HEK293T (cell line): ENCODE measurements around the gene OR4D1.

ENCODE experiments used
- CTCF ChIA-PET: fragments of 350-600 bp; formaldehyde crosslinking; extraction: SDS; loops from one replicate; lab custom pipeline; 2021; ENCODE audit warnings: antibody characterized with exemption, inconsistent platforms; lab: Yijun Ruan, JAX
- POLR2A ChIA-PET: fragments of 350-600 bp; formaldehyde crosslinking; extraction: SDS; loops from one replicate; lab custom pipeline; 2020; ENCODE audit warnings: antibody characterized with exemption, inconsistent platforms; lab: Yijun Ruan, JAX
- DNase-seq: peaks from one replicate; pipeline ENCODE4 v3.0.0; 2012; ENCODE audit warnings: mixed read lengths; ENCODE audit errors: extremely low spot score
- ARNT ChIP-seq: fragments of 450-650 bp; IDR thresholded peaks from 2 replicates; pipeline ENCODE4 v1.6.1; 2017; ENCODE audit warnings: mild to moderate bottlenecking
- BHLHE40 ChIP-seq: fragments of 450-650 bp; IDR thresholded peaks from 2 replicates; pipeline ENCODE4 v1.6.1; 2016; ENCODE audit warnings: mild to moderate bottlenecking, moderate library complexity, borderline replicate concordance
- CTBP1 ChIP-seq: fragments of 450-650 bp; IDR thresholded peaks from 2 replicates; pipeline ENCODE4 v1.6.1; 2016; ENCODE audit warnings: borderline replicate concordance
- ELF4 ChIP-seq: fragments of 450-650 bp; IDR thresholded peaks from 2 replicates; pipeline ENCODE4 v1.6.1; 2017; ENCODE audit warnings: antibody characterized with exemption
- FOXA1 ChIP-seq: fragments of 450-650 bp; IDR thresholded peaks from 2 replicates; pipeline ENCODE4 v1.6.1; 2016; ENCODE audit warnings: mild to moderate bottlenecking
- FOXK2 ChIP-seq: fragments of 450-650 bp; IDR thresholded peaks from 2 replicates; pipeline ENCODE4 v1.6.1; 2016; ENCODE audit warnings: mild to moderate bottlenecking
- FOXM1 ChIP-seq: fragments of 450-650 bp; IDR thresholded peaks from 2 replicates; pipeline ENCODE4 v1.6.1; 2017; ENCODE audit warnings: mild to moderate bottlenecking, borderline replicate concordance
- HDGF ChIP-seq: fragments of 450-650 bp; IDR thresholded peaks from 2 replicates; pipeline ENCODE4 v1.6.1; 2017; ENCODE audit warnings: antibody characterized with exemption, borderline replicate concordance
- L3MBTL2 ChIP-seq: fragments of 450-650 bp; conservative IDR thresholded peaks from 2 replicates; pipeline ENCODE4 v1.6.1; 2016; ENCODE audit warnings: mild to moderate bottlenecking
- LEF1 ChIP-seq: fragments of 450-650 bp; IDR thresholded peaks from 2 replicates; pipeline ENCODE4 v1.6.1; 2017; ENCODE audit warnings: mild to moderate bottlenecking, borderline replicate concordance
- NFRKB ChIP-seq: fragments of 450-650 bp; IDR thresholded peaks from 2 replicates; pipeline ENCODE4 v1.6.1; 2016; ENCODE audit warnings: mild to moderate bottlenecking, moderate library complexity
- SP1 ChIP-seq: fragments of 450-650 bp; IDR thresholded peaks from 2 replicates; pipeline ENCODE4 v1.6.1; 2017
- SUZ12 ChIP-seq: fragments of 450-650 bp; IDR thresholded peaks from 2 replicates; pipeline ENCODE4 v1.6.1; 2016; ENCODE audit warnings: mild to moderate bottlenecking
- TARDBP ChIP-seq: fragments of 450-650 bp; IDR thresholded peaks from 2 replicates; pipeline ENCODE4 v1.6.1; 2016
- ZNF384 ChIP-seq: fragments of 450-650 bp; IDR thresholded peaks from 2 replicates; pipeline ENCODE4 v1.6.1; 2016
- TF ChIP-seq, protein P1 (sequence below): fragments of 450-650 bp; IDR thresholded peaks from 2 replicates; pipeline ENCODE4 v1.6.1; 2016

OR4D1 gene

DNA sequence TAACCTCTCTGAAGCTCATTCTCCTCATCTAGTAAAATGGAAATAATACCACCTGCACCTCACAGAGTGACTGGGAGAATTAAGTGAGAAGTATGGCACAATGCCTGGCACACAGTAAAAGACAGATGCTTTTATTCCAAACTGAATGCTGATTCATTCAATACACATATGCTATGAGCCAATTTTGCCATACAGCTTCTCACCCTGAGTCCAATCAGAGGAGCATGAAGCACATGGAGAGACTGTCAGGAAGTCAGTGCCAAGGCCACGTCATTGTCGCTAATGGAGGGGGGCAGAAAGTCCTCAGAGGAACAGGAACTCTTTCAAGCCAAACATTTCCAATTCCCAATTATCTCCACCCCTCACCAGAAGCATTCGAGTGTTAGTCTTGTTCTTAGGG lies 59.3 kb downstream of the OR4D1 start:
- ChIA-PET CTCF (no interaction called here), POLR2A (no interaction called here)
- no peak for DNase-seq
- TF ChIP-seq SUZ12, result no peak
- TF ChIP-seq BHLHE40, result no peak
- TF ChIP-seq ARNT, result no peak
- no peak for TF ChIP-seq TARDBP
- TF ChIP-seq FOXK2, result no peak
- no peak for TF ChIP-seq FOXM1
- TF ChIP-seq ZNF384, result no peak
- no peak for TF ChIP-seq HDGF
- TF ChIP-seq FOXA1, result no peak
- no peak for TF ChIP-seq LEF1
- TF ChIP-seq, protein P1, sequence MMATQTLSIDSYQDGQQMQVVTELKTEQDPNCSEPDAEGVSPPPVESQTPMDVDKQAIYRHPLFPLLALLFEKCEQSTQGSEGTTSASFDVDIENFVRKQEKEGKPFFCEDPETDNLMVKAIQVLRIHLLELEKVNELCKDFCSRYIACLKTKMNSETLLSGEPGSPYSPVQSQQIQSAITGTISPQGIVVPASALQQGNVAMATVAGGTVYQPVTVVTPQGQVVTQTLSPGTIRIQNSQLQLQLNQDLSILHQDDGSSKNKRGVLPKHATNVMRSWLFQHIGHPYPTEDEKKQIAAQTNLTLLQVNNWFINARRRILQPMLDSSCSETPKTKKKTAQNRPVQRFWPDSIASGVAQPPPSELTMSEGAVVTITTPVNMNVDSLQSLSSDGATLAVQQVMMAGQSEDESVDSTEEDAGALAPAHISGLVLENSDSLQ, result no peak
- TF ChIP-seq ELF4, result no peak
- no peak for TF ChIP-seq NFRKB
- no peak for TF ChIP-seq CTBP1
- no peak for TF ChIP-seq SP1
- TF ChIP-seq L3MBTL2, result no peak

DNA sequence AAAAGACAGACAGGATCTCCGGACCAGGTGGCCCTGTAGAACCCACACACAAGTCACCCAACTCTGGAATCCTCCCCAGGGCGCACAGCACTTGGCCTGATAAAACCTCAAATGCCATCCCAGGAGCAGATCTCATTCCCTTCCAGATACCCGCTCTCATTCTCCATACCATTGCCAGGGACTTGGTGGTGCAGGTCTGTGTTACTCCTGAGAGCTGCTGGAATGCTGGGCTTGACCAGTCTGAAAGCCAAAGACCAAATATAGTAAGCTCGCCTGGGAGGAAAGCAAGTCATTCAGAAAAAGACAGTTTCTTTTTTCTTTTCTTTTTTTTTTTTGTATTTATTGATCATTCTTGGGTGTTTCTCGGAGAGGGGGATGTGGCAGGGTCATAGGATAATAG lies 60.2 kb downstream of the OR4D1 start:
- TF ChIP-seq, protein P1, result no peak
- TF ChIP-seq TARDBP (no peak), FOXM1 (no peak), L3MBTL2 (no peak), CTBP1 (no peak), LEF1 (no peak)
- CTCF ChIA-PET, result no interaction called here
- no peak for DNase-seq
- POLR2A ChIA-PET, result no interaction called here
